Choroid plexus epithelial cell (primary cell): ENCODE results near the gene SMCO3.

ENCODE experiments used
- DNase-seq: peaks from one replicate; pipeline ENCODE4 v3.0.0-alpha.2; 2010; ENCODE audit warnings: low read depth
- H3K4me3 ChIP-seq: 2 replicates; pipeline ENCODE4 v1.5.1; 2011; ENCODE audit warnings: low read depth, mild to moderate bottlenecking, control low read depth, low read length, moderate library complexity
- CTCF ChIP-seq: conservative IDR thresholded peaks from 2 replicates; pipeline ENCODE4 v1.5.1; 2011; ENCODE audit warnings: low read depth, mild to moderate bottlenecking, control low read depth, inconsistent platforms, low read length, moderate library complexity

Gene SMCO3

GRCh38 chr12:14810167-14810952, 3.6 kb downstream of the SMCO3 start:
- H3K4me3 ChIP-seq = no peak overlapping the region
- DNase-seq = no peak
- TF ChIP-seq CTCF = no peak

- no peak for DNase-seq
- H3K4me3 ChIP-seq = peak overlapping the region; percentile 70
- TF ChIP-seq CTCF = no peak
Measured at GRCh38 chr12:14803830-14804160, 10.2 kb downstream of the SMCO3 start.

GRCh38 chr12:14803011-14803829, 10.8 kb downstream of the SMCO3 start, which contains the start of the genes C12orf60 and WBP11:
TSS of gene C12orf60 (plus strand) at chr12:14803670. CDS start at chr12:14822936, 19,266 bp downstream.
TSS of gene WBP11 (minus strand) at chr12:14803478. CDS start at chr12:14801383, 2,095 bp downstream.
- H3K4me3 ChIP-seq = peak within 1 kb of the TSS; percentile 93
- no peak for TF ChIP-seq CTCF

GRCh38 chr12:14802721-14803010, 11.3 kb downstream of the SMCO3 start:
- DNase-seq = no peak
- TF ChIP-seq CTCF = no peak
- H3K4me3 ChIP-seq = peak overlapping the region; percentile 93

More at GRCh38 chr12:14803011-14803829, 10.8 kb downstream of the SMCO3 start, which contains the start of the genes C12orf60 and WBP11:
- peak; percentile 100 for DNase-seq

- no peak for DNase-seq
- no peak for TF ChIP-seq CTCF
- H3K4me3 ChIP-seq = peak overlapping the region; percentile 93
Measured at GRCh38 chr12:14802247-14802646, 11.7 kb downstream of the SMCO3 start.

- DNase-seq = peak; percentile 46
- no peak for TF ChIP-seq CTCF
- no peak overlapping the region for H3K4me3 ChIP-seq
Measured at GRCh38 chr12:14795028-14795448, 18.9 kb downstream of the SMCO3 start.

GRCh38 chr12:14785568-14785967, 28.4 kb downstream of the SMCO3 start:
- no peak overlapping the region for H3K4me3 ChIP-seq
- TF ChIP-seq CTCF = no peak
- DNase-seq = no peak
